Measurements from ENCODE around the gene EVL.

DNA sequence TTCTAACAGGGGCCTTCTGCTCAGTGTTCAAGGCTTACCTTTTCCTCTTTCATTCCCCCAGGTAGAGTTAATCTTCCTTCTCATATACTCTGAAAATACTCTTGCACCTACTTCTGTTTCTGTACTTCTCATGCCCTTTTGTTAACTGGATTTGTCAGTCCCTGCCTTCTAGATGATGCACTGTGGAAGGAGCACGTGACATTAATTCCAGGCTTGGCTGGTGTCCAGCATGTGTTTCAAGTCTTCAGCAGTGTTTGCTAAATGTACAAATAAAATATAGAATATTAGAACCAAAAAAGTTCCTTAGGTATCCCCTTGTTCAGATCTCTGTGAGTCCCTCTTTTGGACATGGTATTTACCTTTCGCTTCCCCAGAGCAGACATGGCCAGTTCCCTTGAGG lies 27.9 kb upstream of the EVL start:
- TF ChIP-seq, protein P1, sequence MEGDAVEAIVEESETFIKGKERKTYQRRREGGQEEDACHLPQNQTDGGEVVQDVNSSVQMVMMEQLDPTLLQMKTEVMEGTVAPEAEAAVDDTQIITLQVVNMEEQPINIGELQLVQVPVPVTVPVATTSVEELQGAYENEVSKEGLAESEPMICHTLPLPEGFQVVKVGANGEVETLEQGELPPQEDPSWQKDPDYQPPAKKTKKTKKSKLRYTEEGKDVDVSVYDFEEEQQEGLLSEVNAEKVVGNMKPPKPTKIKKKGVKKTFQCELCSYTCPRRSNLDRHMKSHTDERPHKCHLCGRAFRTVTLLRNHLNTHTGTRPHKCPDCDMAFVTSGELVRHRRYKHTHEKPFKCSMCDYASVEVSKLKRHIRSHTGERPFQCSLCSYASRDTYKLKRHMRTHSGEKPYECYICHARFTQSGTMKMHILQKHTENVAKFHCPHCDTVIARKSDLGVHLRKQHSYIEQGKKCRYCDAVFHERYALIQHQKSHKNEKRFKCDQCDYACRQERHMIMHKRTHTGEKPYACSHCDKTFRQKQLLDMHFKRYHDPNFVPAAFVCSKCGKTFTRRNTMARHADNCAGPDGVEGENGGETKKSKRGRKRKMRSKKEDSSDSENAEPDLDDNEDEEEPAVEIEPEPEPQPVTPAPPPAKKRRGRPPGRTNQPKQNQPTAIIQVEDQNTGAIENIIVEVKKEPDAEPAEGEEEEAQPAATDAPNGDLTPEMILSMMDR (IDR thresholded peaks at IDR 0.05), result no peak
- TF ChIP-seq POLR2A (IDR thresholded peaks at IDR 0.05), result no peak

Data from testis (tissue), 2 donors.